H1 (cell line): ENCODE results near the gene RFX3.

ENCODE experiments used
- ATF3 ChIP-seq: IDR thresholded peaks from 2 replicates; pipeline ENCODE4 v1.6.1; 2011; ENCODE audit warnings: low read depth, mild to moderate bottlenecking, low read length; ENCODE audit not compliant: insufficient read depth
- BACH1 ChIP-seq: IDR thresholded peaks from 2 replicates; pipeline ENCODE4 v1.6.1; 2012; ENCODE audit warnings: low read length, improper control_type of control experiment
- EZH2 ChIP-seq: fragments of 200-600 bp; sonication (generic); IDR thresholded peaks from 2 replicates; pipeline ENCODE4 v1.7.1; 2012; ENCODE audit warnings: low read depth, mild to moderate bottlenecking, moderate library complexity, low read length, inconsistent platforms; ENCODE audit not compliant: severe bottlenecking
- TAF1 ChIP-seq: IDR thresholded peaks from 2 replicates; pipeline ENCODE4 v1.6.1; 2011; ENCODE audit warnings: mild to moderate bottlenecking, low read depth, low read length
- TCF12 ChIP-seq: IDR thresholded peaks from 2 replicates; pipeline ENCODE4 v1.6.1; 2011; ENCODE audit warnings: low read depth, mild to moderate bottlenecking, low read length
- TF ChIP-seq, protein P1 (sequence below), 3 experiments: IDR thresholded peaks; 1 replicate in 2 of 3; 2 replicates in 1 of 3; pipeline versions ENCODE4 v1.5.1 to v1.6.1; 2011; ENCODE audit warnings: low read length in 3 of 3, mild to moderate bottlenecking in 3 of 3, inconsistent platforms in 2 of 3, low read depth in 1 of 3, moderate library complexity in 1 of 3; ENCODE audit not compliant: insufficient read depth in 1 of 3; ENCODE audit errors: control extremely low read depth in 1 of 3

DNA sequence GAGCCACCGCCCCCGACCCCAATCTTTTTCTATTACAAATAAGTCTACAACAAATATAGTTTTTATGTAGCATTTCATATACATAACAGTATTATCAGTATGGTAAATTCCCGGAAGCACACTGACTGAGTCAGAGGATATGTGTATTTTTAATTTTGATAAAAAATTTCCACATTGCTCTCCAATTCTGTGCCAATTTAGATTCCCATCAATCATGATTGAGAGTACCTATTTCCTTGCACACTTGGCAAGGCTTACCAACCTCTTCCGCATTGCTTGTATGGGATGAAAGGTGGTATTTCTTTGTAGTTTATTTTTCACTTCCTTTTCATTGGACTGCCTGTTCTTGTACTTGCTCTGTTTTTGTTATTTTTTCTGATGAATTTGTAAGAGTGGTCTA is 204.6 kb downstream of the RFX3 start:
- TF ChIP-seq TAF1 (no peak), EZH2 (no peak), TCF12 (no peak), ATF3 (no peak), BACH1 (no peak)
- TF ChIP-seq, protein P1, sequence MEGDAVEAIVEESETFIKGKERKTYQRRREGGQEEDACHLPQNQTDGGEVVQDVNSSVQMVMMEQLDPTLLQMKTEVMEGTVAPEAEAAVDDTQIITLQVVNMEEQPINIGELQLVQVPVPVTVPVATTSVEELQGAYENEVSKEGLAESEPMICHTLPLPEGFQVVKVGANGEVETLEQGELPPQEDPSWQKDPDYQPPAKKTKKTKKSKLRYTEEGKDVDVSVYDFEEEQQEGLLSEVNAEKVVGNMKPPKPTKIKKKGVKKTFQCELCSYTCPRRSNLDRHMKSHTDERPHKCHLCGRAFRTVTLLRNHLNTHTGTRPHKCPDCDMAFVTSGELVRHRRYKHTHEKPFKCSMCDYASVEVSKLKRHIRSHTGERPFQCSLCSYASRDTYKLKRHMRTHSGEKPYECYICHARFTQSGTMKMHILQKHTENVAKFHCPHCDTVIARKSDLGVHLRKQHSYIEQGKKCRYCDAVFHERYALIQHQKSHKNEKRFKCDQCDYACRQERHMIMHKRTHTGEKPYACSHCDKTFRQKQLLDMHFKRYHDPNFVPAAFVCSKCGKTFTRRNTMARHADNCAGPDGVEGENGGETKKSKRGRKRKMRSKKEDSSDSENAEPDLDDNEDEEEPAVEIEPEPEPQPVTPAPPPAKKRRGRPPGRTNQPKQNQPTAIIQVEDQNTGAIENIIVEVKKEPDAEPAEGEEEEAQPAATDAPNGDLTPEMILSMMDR (IDR thresholded peaks at IDR 0.05; ENCODE audit: control extremely low read depth in 1 of 3, insufficient read depth in 1 of 3, low read depth in 1 of 3, low read length in 3 of 3): no peak
